PC-3 (cell line): Measurements from ENCODE around the gene RNF175. TPM values are rescaled to one million over a fixed set of nuclear protein-coding genes. Genes with fewer than 3 reads are reported as not detected.

Experiments used
- ATAC-seq: fragments of 200-7000 bp; cut with Tn5 transposase; 2 replicates; pipeline ENCODE4 v1.9.1; 2020; ENCODE audit warnings: mild to moderate bottlenecking, moderate library complexity
- BruUV-seq: library from RNA; stranded (reverse); fragments of 400-500 nt; replicated peaks from 2 replicates; lab custom pipeline; 2021; lab: Mats Ljungman, UMichigan
- CTCF ChIA-PET: fragments of 300-600 bp; sonication (Branson Sonifier 250); formaldehyde crosslinking; loops from one replicate; lab custom pipeline; 2022; ENCODE audit warnings: antibody characterized with exemption; lab: Charles Lee
- POLR2A ChIA-PET: fragments of 300-600 bp; sonication (Branson Sonifier 250); formaldehyde crosslinking; loops from one replicate; lab custom pipeline; 2022; ENCODE audit warnings: antibody characterized with exemption; ENCODE audit not compliant: unreplicated experiment; lab: Charles Lee
- DNase-seq: peaks from one replicate; pipeline ENCODE4 v3.0.0-alpha.2; 2015
- H2AFZ ChIP-seq: fragments of 300-600 bp; sonication (generic); 2 replicates; pipeline ENCODE4 v1.6.0; 2016; ENCODE audit warnings: antibody characterized with exemption, low read length
- H3F3A ChIP-seq: fragments of 300-600 bp; sonication (generic); one replicate; pipeline ENCODE4 v1.6.0; 2017; ENCODE audit warnings: antibody characterized with exemption, low read length, control low read depth, mild to moderate bottlenecking; ENCODE audit not compliant: unreplicated experiment
- H3K27ac ChIP-seq: fragments of 300-600 bp; sonication (generic); 2 replicates; pipeline ENCODE4 v1.5.1; 2016; ENCODE audit warnings: mild to moderate bottlenecking, low read length
- H3K27me3 ChIP-seq: fragments of 300-600 bp; sonication (generic); 2 replicates; pipeline ENCODE4 v1.6.1; 2016; ENCODE audit warnings: low read length, mixed read lengths
- H3K36me3 ChIP-seq: fragments of 300-600 bp; sonication (generic); 2 replicates; pipeline ENCODE4 v1.6.1; 2016; ENCODE audit warnings: low read depth, mixed run types, low read length, mixed read lengths
- H3K4me1 ChIP-seq: fragments of 300-600 bp; sonication (generic); 2 replicates; pipeline ENCODE4 v1.5.1; 2016; ENCODE audit warnings: low read length; ENCODE audit not compliant: insufficient read depth
- H3K4me2 ChIP-seq: fragments of 300-600 bp; sonication (generic); 2 replicates; pipeline ENCODE4 v1.6.0; 2016; ENCODE audit warnings: low read length
- H3K4me3 ChIP-seq: fragments of 300-600 bp; sonication (generic); 2 replicates; pipeline ENCODE4 v1.5.1; 2016; ENCODE audit warnings: mild to moderate bottlenecking, low read length, mixed read lengths
- H3K79me2 ChIP-seq: fragments of 300-600 bp; sonication (generic); 2 replicates; pipeline ENCODE4 v1.6.1; 2017; ENCODE audit warnings: low read length, mixed read lengths
- H3K9ac ChIP-seq: fragments of 300-600 bp; sonication (generic); 2 replicates; pipeline ENCODE4 v1.6.0; 2016; ENCODE audit warnings: mild to moderate bottlenecking, low read length
- H3K9me2 ChIP-seq: fragments of 300-600 bp; sonication (generic); replicated peaks from 2 replicates; pipeline ENCODE4 v1.6.1; 2016; ENCODE audit warnings: mixed run types, low read length, mixed read lengths
- H3K9me3 ChIP-seq: fragments of 300-600 bp; sonication (generic); 2 replicates; pipeline ENCODE4 v1.6.1; 2016; ENCODE audit warnings: low read length, mixed read lengths
- H4K20me1 ChIP-seq: fragments of 300-600 bp; sonication (generic); 2 replicates; pipeline ENCODE4 v1.6.1; 2016; ENCODE audit warnings: low read length, mixed read lengths
- CTCF ChIP-seq: fragments of 300-600 bp; sonication (generic); conservative IDR thresholded peaks from 2 replicates; pipeline ENCODE4 v1.5.1; 2017; ENCODE audit warnings: antibody characterized with exemption, low read depth, mild to moderate bottlenecking, low read length
- EZH2 ChIP-seq: fragments of 300-600 bp; sonication (generic); IDR thresholded peaks from one replicate; pipeline ENCODE4 v1.6.1; 2017; ENCODE audit warnings: antibody characterized with exemption, mild to moderate bottlenecking, low read length; ENCODE audit not compliant: unreplicated experiment
- EZH2phosphoT487 ChIP-seq: fragments of 300-600 bp; sonication (generic); IDR thresholded peaks from 2 replicates; pipeline ENCODE4 v1.6.1; 2018; ENCODE audit warnings: mild to moderate bottlenecking, antibody characterized with exemption, low read length, borderline replicate concordance
- intact Hi-C: fragments of 100-400 bp; cut with micrococcal nuclease; formaldehyde crosslinking; loops from 2 replicates; pipeline ENCODE4 v1.9.0; 2023
- total RNA-seq: library from RNA; depleted of rRNA; stranded (reverse); fragments of >200 nt; gene quantifications from 2 replicates; pipeline ENCODE4 v1.2.3, GENCODE V29; 2014

The RNF175 gene
- total RNA-seq, 1 experiment from 2014 or later = not detected

DNA sequence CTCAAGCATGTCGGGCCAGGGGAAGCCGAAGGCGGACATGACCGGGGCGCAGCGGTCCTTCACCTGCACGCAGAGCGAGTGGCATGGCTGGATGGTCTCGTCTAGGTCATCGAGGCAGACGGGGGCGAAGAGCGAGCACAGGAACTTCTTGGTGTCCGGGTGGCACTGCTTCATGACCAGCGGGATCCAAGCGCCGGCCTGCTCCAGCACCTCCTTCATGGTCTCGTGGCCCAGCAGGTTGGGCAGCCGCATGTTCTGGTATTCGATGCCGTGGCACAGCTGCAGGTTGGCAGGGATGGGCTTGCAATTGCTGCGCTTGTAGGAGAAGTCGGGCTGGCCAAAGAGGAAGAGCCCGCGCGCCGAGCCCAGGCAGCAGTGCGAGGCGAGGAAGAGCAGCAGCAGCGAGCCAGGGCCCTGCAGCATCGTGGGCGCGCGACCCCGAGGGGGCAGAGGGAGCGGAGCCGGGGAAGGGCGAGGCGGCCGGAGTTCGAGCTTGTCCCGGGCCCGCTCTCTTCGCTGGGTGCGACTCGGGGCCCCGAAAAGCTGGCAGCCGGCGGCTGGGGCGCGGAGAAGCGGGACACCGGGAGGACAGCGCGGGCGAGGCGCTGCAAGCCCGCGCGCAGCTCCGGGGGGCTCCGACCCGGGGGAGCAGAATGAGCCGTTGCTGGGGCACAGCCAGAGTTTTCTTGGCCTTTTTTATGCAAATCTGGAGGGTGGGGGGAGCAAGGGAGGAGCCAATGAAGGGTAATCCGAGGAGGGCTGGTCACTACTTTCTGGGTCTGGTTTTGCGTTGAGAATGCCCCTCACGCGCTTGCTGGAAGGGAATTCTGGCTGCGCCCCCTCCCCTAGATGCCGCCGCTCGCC, 28.8 kb upstream of the RNF175 start, which contains the start of gene SFRP2:
Gene SFRP2, minus strand, starts transcription at position 671 of the 864 bp plus-strand sequence. Its CDS starts 248 bp downstream, at position 423.
- Histone ChIP-seq H3K27ac (no peak within 1 kb of the TSS), H3K4me1 (no peaks in the 10 kb centered on the region; the same call in 1 of the 2 replicates), H3K36me3 (no peaks in the 10 kb centered on the region), H3F3A (no peaks in the 10 kb centered on the region), H3K79me2 (no peaks in the 10 kb centered on the region), H2AFZ (no peak within 1 kb of the TSS), H3K9me3 (no peaks in the 10 kb centered on the region), H3K4me3 (no peak within 1 kb of the TSS), H3K9me2 (no peaks in the 10 kb centered on the region), H4K20me1 (no peaks in the 10 kb centered on the region), H3K9ac (no peak within 1 kb of the TSS), H3K27me3 (peaks cover 39% of the 10 kb centered on the region), H3K4me2 (no peak within 1 kb of the TSS)
- ATAC-seq (no peak), DNase-seq (no peak)
- intact Hi-C loops = no loop called here
- no peak for TF ChIP-seq CTCF
- TF ChIP-seq EZH2 = no peak
- TF ChIP-seq EZH2phosphoT487 = no peak
- no TSS peak for BruUV-seq
- ChIA-PET CTCF (no interaction called here), POLR2A (no interaction called here)

- DNase-seq = no peak
- no peak overlapping the region for H3K9ac ChIP-seq
- H3K36me3 ChIP-seq = no peaks in the 10 kb centered on the region
- intact Hi-C loops = no loop called here
- TF ChIP-seq EZH2phosphoT487 = no peak
- no peak for TF ChIP-seq CTCF
- no peak for TF ChIP-seq EZH2
- no peaks in the 10 kb centered on the region for H3F3A ChIP-seq
- H3K4me1 ChIP-seq = peaks cover 1% of the 10 kb centered on the region; the same call in 1 of the 2 replicates
- H3K4me3 ChIP-seq = no peak overlapping the region
- ChIA-PET POLR2A (no interaction called here), CTCF (no interaction called here)
- H3K9me3 ChIP-seq = no peaks in the 10 kb centered on the region
- H3K4me2 ChIP-seq = no peak overlapping the region
- H3K79me2 ChIP-seq = no peaks in the 10 kb centered on the region
- peaks cover 34% of the 10 kb centered on the region for H3K27me3 ChIP-seq
- ATAC-seq = no peak
- no peaks in the 10 kb centered on the region for H4K20me1 ChIP-seq
- BruUV-seq = no TSS peak
- no peak overlapping the region for H2AFZ ChIP-seq
- no peak overlapping the region for H3K27ac ChIP-seq
- H3K9me2 ChIP-seq = no peaks in the 10 kb centered on the region
Observed at GRCh38 chr4:153788051-153788412, 28.2 kb upstream of the RNF175 start.

DNA sequence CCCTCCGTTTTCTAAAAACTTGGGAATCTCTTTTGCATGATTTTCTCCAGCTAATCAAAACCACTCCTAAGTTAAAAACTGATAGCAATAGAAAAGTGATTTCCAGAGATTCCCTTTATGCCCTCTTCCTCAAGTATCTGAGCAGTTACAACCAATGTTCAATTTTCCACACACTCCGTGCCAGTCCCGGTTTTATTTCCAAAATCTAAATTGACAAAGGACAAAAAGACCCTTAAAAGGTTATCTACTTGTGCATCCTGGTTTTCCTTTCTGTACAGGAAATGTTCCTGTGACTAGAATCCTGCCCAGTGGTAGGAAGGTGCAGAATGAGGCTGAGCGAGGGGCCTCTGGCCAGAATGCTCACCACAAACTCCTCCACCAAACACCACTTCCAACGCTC, 27.8 kb upstream of the RNF175 start:
- Histone ChIP-seq H3K36me3 (no peaks in the 10 kb centered on the region), H3F3A (no peaks in the 10 kb centered on the region), H3K27me3 (peaks cover 34% of the 10 kb centered on the region), H3K9me2 (no peaks in the 10 kb centered on the region), H3K4me1 (peaks cover 6% of the 10 kb centered on the region), H3K4me3 (no peak overlapping the region), H3K9me3 (no peaks in the 10 kb centered on the region), H4K20me1 (no peaks in the 10 kb centered on the region), H3K79me2 (no peaks in the 10 kb centered on the region), H3K4me2 (no peak overlapping the region), H2AFZ (no peak overlapping the region), H3K27ac (no peak overlapping the region), H3K9ac (no peak overlapping the region)
- intact Hi-C loops = no loop called here
- no peak for ATAC-seq
- DNase-seq = no peak
- TF ChIP-seq EZH2phosphoT487 = no peak
- no peak for TF ChIP-seq CTCF
- POLR2A ChIA-PET = no interaction called here
- CTCF ChIA-PET = no interaction called here
- no TSS peak for BruUV-seq
